Coronary artery (tissue), 2 donors: ENCODE results near the gene MYOM1.

Source experiments
- DNase-seq: peaks from one replicate; pipeline ENCODE4 v3.0.0-alpha.2; 2017; ENCODE audit warnings: low spot score
- H3K27ac ChIP-seq, 2 donors: fragments of 200-600 bp; sonication (generic); one replicate each; pipeline ENCODE4 v1.5.1; 2016 to 2019
- H3K4me3 ChIP-seq: fragments of 200-600 bp; sonication (generic); 2 replicates; pipeline ENCODE4 v1.5.1; 2016; ENCODE audit warnings: mild to moderate bottlenecking, moderate library complexity
- TF ChIP-seq, protein P1 (sequence below): fragments of 200-600 bp; sonication (generic); IDR thresholded peaks from one replicate; pipeline ENCODE4 v1.5.1; 2019; ENCODE audit warnings: antibody characterized with exemption

Gene MYOM1

DNA sequence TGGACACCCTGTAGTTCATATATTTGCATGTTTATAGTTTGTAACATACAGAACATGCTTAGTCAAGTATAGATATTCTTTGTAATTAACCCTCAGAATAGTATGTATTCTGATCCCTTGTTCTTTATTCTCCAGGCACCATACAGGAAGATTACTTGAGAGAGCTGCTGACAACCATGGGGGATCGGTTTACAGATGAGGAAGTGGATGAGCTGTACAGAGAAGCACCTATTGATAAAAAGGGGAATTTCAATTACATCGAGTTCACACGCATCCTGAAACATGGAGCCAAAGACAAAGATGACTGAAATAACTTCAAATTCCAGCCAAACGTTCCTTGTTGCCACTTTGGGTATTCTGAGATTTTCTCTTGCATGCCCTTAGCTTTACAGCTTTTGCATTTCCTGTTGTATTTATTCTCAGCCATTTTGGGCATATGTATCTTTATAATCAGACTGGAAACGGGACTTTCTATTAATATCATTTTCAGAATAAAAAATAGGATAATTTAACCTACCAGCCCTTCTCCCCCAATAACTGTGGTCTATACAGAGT is 35.9 kb upstream of the MYOM1 start:
- DNase-seq = no peak
- H3K27ac ChIP-seq = peak overlapping the region; percentile 19 to 77
- no peak overlapping the region for H3K4me3 ChIP-seq
- TF ChIP-seq, protein P1, sequence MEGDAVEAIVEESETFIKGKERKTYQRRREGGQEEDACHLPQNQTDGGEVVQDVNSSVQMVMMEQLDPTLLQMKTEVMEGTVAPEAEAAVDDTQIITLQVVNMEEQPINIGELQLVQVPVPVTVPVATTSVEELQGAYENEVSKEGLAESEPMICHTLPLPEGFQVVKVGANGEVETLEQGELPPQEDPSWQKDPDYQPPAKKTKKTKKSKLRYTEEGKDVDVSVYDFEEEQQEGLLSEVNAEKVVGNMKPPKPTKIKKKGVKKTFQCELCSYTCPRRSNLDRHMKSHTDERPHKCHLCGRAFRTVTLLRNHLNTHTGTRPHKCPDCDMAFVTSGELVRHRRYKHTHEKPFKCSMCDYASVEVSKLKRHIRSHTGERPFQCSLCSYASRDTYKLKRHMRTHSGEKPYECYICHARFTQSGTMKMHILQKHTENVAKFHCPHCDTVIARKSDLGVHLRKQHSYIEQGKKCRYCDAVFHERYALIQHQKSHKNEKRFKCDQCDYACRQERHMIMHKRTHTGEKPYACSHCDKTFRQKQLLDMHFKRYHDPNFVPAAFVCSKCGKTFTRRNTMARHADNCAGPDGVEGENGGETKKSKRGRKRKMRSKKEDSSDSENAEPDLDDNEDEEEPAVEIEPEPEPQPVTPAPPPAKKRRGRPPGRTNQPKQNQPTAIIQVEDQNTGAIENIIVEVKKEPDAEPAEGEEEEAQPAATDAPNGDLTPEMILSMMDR = no peak

DNA sequence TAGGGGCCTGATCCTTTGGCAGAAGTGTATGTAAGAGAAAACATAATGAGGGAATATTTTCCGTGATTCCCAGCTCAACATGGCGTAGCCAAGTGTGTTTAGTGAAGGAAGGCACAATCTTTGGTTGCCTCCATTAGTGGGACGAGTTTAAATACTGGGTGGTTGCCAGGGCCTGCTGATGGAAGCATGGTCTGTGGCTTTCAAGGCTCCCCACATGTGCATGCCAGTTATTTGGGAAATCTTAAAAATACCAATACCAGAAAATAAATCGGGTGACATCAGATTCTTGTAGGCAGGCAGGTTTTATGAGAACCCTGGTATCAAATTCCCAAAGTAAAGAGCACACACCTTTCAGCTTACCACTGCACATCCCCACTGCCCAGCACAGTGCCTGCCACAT is 35.0 kb upstream of the MYOM1 start:
- TF ChIP-seq, protein P1 = no peak
- H3K27ac ChIP-seq = peak overlapping the region in 1 of 2 donors; percentile 77
- DNase-seq = no peak
- H3K4me3 ChIP-seq = no peak overlapping the region

DNA sequence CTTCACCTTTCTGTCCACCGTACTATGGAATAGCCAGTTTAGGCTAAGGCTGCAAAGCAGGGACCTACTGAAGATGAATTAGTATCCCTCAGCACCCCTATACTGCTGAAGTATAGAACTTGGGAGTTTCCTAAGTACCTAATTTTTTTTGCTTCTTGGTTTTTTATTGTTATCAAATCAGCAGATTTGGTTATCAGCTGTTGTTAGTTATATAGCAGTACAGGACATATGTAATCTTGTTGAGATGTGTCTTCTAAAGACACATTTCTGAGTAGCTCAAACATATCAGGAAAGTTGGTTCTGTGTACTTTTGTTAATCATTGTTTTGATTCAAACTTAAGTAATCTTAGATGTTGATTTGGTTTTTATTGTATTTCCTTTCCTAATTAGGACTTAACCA is 33.1 kb upstream of the MYOM1 start:
- DNase-seq = no peak
- Histone ChIP-seq H3K27ac (peak overlapping the region; percentile 19 to 53), H3K4me3 (no peak overlapping the region)
- TF ChIP-seq, protein P1 = no peak

DNA sequence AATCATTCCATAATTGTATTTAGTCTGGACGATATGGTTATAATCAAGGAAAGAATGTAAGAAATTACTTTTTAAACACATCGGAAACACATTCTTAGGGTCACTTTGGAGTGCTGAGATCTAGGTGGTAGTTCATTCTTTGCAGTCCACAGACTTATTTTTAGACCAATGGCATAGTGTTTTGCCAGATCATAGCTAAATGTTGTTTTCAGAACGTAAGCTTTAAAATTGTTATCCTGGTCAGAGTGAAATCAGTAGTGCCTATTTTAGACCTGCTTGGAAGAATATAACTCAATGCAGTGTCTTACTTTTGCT is 32.2 kb upstream of the MYOM1 start:
- TF ChIP-seq, protein P1 = no peak
- H3K4me3 ChIP-seq = peak overlapping the region; percentile 96
- H3K27ac ChIP-seq = peak overlapping the region; percentile 53 to 78
- DNase-seq = no peak

DNA sequence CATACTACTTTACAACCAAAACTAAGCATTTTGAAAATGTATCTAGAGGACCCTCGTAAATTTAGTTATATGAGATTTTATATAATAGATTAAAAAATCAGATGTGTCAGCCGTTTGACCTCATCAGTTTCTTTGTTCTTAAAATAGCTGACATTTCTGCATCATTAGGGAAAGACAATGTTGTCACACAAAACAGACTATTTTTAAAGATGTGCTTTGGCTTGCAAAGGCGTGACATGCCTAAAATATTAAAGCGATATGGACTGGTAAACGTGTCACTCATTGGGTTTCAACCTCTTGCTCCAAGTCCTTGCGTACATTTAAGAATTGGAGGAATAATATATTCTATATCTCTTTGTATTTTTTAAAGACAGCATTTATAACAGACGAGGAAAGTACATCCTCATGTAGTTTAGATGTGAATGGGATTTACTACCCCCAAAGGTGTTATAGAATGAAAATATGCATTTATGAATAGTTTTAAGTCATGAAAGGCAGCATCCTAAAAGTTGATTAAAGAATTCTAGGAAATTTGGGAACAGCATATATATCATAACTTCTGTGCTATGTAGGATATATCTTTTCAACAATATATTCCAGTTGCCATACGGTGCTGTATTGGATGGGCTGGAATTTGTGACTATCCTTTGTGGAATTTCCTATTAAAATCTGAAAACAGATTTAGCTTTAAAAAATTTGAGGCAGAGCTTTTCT is 31.6 kb upstream of the MYOM1 start:
- no peak for DNase-seq
- H3K4me3 ChIP-seq = peak overlapping the region; percentile 96
- TF ChIP-seq, protein P1 = no peak
- H3K27ac ChIP-seq = peak overlapping the region; percentile 53 to 78

DNA sequence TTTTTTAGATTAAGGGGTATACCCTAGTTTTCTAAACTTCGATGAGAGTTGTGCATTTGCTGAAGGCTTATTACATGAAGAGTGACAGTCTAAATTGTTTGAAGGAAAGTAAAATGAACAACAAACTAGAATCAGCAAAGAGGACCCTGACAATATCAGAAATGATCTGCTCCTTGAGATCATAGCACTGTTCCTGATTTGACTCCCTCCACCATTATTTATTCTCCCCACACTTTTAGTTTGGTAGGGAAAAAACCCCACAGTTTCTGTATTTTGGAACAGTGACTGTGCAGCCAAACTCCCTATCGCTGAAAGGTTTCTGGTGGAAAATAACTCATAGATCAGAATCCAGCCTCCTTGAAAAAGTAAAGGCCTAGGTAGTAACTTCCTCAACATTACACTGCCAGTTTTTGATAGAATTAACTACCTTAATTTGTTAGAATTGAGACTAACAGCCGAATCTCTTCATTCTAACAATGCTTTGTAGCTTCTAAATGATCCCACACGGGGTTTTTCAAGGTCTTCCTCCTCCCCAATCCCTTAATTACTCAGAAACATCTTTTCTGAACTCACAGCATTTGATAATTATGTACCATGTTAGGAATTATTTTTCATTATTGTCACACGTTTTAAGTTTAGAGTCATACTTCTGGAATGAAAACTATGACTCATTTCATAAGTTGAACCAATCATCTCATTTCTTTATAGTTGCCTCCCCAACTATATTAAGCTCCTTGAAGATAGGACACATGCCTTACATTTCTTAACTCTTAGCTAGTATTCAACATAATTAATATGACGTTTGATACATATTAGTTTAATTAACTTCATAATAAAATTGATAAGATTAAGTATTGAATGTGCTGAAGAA is 30.7 kb upstream of the MYOM1 start:
- TF ChIP-seq, protein P1 = no peak
- DNase-seq = no peak
- peak overlapping the region; percentile 96 for H3K4me3 ChIP-seq
- H3K27ac ChIP-seq = peak overlapping the region; percentile 53 to 83
